AG10803 (cell line): ENCODE measurements around the gene PACC1.
A peak's percentile ranks its signal among the peaks of the same experiment; 100 is the strongest.
"Not testable (repeated sequence)": the region's sequence is repeated elsewhere in the genome, so short reads cannot be mapped to it uniquely, and the experiment has no call there.

Source experiments
- DNase-seq: peaks from one replicate; pipeline ENCODE4 v3.0.0; 2010; ENCODE audit warnings: low read depth
- H3K4me3 ChIP-seq: 2 replicates; pipeline ENCODE4 v1.5.1; 2011; ENCODE audit warnings: mild to moderate bottlenecking, low read length, control low read depth
- TF ChIP-seq, protein P1 (sequence below): conservative IDR thresholded peaks from 2 replicates; pipeline ENCODE4 v1.5.1; 2011; ENCODE audit warnings: mild to moderate bottlenecking, low read length, control low read depth, inconsistent platforms

The PACC1 gene

DNA sequence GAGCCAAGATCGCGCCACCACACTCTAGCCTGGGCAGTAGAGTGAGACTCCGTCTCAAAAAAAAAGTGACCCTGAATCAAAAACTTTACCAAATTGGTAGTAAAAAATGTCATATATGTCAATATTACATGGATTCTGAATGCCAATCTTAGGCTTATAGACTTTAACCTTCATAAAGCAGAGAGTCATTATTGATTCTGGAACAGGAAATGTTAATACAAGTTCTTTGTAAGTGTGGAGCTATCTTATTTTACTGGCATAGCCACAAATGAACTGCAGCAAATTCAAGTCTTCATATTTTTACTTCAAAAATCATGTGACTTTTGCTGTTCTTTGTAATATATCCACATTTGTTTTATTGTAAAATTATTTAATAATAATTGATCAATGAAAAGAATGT is 88.1 kb downstream of the PACC1 start:
- TF ChIP-seq, protein P1, sequence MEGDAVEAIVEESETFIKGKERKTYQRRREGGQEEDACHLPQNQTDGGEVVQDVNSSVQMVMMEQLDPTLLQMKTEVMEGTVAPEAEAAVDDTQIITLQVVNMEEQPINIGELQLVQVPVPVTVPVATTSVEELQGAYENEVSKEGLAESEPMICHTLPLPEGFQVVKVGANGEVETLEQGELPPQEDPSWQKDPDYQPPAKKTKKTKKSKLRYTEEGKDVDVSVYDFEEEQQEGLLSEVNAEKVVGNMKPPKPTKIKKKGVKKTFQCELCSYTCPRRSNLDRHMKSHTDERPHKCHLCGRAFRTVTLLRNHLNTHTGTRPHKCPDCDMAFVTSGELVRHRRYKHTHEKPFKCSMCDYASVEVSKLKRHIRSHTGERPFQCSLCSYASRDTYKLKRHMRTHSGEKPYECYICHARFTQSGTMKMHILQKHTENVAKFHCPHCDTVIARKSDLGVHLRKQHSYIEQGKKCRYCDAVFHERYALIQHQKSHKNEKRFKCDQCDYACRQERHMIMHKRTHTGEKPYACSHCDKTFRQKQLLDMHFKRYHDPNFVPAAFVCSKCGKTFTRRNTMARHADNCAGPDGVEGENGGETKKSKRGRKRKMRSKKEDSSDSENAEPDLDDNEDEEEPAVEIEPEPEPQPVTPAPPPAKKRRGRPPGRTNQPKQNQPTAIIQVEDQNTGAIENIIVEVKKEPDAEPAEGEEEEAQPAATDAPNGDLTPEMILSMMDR: no peak
- no peak overlapping the region for H3K4me3 ChIP-seq
- no peak for DNase-seq

DNA sequence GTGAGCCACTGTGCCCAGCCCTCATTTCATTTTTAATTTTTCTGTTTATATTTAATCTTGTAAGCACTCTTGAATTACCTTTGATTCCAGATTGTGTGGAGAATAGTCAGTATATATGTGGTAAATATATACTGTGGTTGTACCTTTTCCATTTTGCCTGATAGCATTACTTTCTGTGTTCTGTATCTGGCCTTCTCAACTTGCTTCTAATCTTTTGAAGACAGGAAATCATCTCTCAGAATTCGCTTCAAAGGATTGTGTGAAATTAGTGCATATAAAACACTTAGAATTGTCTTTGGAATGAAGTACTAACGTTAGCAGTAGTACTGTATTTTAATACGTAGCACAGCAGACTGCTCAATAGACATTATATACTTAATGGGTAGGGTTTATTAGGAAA is 91.6 kb downstream of the PACC1 start:
- TF ChIP-seq, protein P1: no peak
- DNase-seq: no peak
- no peak overlapping the region for H3K4me3 ChIP-seq

DNA sequence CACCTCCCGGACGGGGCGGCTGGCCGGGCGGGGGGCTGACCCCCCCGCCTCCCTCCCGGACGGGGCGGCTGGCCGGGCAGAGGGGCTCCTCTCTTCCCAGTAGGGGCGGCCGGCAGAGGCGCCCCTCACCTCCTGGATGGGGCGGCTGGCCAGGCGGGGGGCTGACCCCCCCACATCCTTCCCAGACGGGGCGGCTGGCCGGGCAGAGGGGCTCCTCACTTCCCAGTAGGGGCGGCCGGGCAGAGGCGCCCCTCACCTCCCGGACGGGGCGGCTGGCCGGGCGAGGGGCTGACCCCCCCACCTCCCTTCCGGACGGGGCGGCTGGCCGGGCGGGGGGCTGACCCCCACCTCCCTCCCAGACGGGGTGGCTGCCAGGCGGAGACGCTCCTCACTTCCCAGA is 93.7 kb downstream of the PACC1 start:
- not testable (repeated sequence) for DNase-seq, H3K4me3 ChIP-seq

DNA sequence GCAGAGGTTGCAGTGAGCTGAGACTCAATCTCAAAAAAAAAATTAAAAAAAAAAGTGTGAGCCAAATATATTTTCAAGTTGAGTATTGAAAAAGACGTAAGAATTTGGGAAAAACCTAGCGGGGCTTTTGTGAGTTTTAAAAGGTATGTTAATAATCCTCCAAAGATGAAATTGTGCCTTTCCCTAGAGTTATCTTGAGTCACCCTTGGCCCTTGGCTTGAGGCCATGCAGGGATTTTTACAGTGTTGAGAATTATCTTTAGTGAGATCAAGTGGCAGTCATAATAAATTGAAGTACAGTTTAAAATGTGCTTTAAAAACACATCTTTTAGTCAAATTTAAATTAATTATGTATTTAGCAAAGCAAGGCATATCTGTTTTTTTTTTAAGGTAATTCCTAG is 96.8 kb downstream of the PACC1 start:
- DNase-seq: no peak
- TF ChIP-seq, protein P1: no peak

DNA sequence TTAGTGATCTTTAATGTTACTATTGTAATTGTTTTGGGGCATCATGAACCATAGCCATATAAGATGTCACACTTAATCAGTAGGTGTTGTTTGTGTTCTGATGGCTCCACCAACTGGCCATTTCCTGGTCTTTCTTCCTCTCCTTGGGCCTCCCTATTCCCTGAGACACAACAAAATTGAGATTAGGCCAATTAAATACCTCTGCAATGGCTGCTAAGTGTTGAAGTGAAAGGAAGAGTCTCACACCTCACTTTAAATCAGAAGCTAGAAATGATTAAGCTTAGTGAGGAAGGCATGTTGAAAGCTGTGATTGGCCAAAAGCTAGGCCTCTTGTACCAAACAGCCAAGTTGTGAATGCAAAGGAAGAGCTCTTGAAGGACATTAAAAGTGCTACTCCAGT is 98.8 kb downstream of the PACC1 start:
- no peak overlapping the region for H3K4me3 ChIP-seq
- TF ChIP-seq, protein P1: peak; percentile 40
- peak; percentile 40 for DNase-seq

More for the DNA sequence above, 96.8 kb downstream of the PACC1 start:
- no peak overlapping the region for H3K4me3 ChIP-seq

DNA sequence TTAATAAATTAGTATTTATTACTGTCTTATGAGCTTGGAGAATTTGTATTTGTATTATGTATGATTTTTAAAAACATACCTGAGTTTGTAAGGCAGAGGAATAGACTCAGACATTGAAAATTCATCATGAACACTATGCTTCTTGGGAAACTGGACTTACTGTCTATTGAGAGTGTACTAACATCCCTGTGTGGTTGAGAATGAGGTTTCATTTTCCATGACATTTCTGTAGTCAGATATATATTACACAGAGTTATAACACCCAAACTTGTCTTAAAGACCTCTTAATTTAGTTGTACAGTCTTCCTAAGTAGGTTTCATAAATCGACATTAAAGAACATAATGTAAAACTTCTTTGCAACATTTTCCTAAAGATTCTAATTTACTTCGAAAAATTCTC is 99.5 kb downstream of the PACC1 start:
- no peak overlapping the region for H3K4me3 ChIP-seq
- DNase-seq: no peak
- TF ChIP-seq, protein P1: no peak
